Activated CD8-positive, alpha-beta T cell treated with anti-CD3 and anti-CD28 coated beads for 36 hours (primary cell): Measurements from ENCODE around the gene SFRP4. TPM values are rescaled to one million over a fixed set of nuclear protein-coding genes. Genes with fewer than 3 reads are reported as not detected.

ENCODE experiments used
- ATAC-seq: fragments of 200-7000 bp; cut with Tn5 transposase; one replicate; pipeline ENCODE4 v1.10.0; 2021; ENCODE audit warnings: mild to moderate bottlenecking, moderate library complexity
- CTCF ChIA-PET: fragments of 350-600 bp; sonication (Branson Sonifier 250); formaldehyde crosslinking; loops from one replicate; lab custom pipeline; 2021; ENCODE audit warnings: antibody characterized with exemption; lab: Charles Lee
- POLR2A ChIA-PET: fragments of 350-600 bp; sonication (Branson Sonifier 250); formaldehyde crosslinking; loops from one replicate; lab custom pipeline; 2021; ENCODE audit warnings: antibody characterized with exemption; lab: Charles Lee
- DNase-seq: peaks from one replicate; pipeline ENCODE4 v3.0.0-alpha.2; 2020
- H3K27ac Mint-ChIP-seq: one replicate; pipeline ENCODE4 v1.8.0; 2021; ENCODE audit warnings: mild to moderate bottlenecking, mixed read lengths
- H3K27me3 Mint-ChIP-seq: one replicate; pipeline ENCODE4 v1.8.0; 2021; ENCODE audit warnings: mixed read lengths
- H3K36me3 Mint-ChIP-seq: one replicate; pipeline ENCODE4 v1.8.0; 2021; ENCODE audit warnings: low read depth, mixed read lengths
- H3K4me1 Mint-ChIP-seq: one replicate; pipeline ENCODE4 v1.8.0; 2021; ENCODE audit warnings: low read depth, mixed read lengths
- H3K4me3 Mint-ChIP-seq: one replicate; pipeline ENCODE4 v1.8.0; 2021; ENCODE audit warnings: mild to moderate bottlenecking, moderate library complexity, mixed read lengths
- H3K9me3 Mint-ChIP-seq: one replicate; pipeline ENCODE4 v1.8.0; 2021; ENCODE audit warnings: mixed read lengths
- intact Hi-C: fragments of 100-400 bp; cut with micrococcal nuclease; formaldehyde crosslinking; loops from one replicate; pipeline ENCODE4 v1.10.0; 2022
- total RNA-seq, 2 experiments: library from RNA; stranded (reverse); gene quantifications; one replicate each; pipeline ENCODE4 v1.2.3, GENCODE V29; 2021
- TF ChIP-seq, protein P1 (sequence below): fragments of 200-600 bp; IDR thresholded peaks from one replicate; pipeline ENCODE4 v1.8.0; 2022; ENCODE audit warnings: antibody characterized with exemption, mild to moderate bottlenecking

Gene SFRP4
- total RNA-seq, 2 experiments from 2014 or later: not detected

GRCh38 chr7:37928878-37929277, 12.3 kb upstream of the SFRP4 start:
- Mint-ChIP-seq H3K4me1 (no peaks in the 10 kb centered on the region), H3K27me3 (peaks cover 2% of the 10 kb centered on the region), H3K36me3 (no peaks in the 10 kb centered on the region), H3K4me3 (no peak overlapping the region), H3K9me3 (peaks cover 4% of the 10 kb centered on the region), H3K27ac (no peak overlapping the region)
- DNase-seq: no peak
- no peak for ATAC-seq
- intact Hi-C loops: no loop called here
- POLR2A ChIA-PET: no interaction called here
- TF ChIP-seq, protein P1, sequence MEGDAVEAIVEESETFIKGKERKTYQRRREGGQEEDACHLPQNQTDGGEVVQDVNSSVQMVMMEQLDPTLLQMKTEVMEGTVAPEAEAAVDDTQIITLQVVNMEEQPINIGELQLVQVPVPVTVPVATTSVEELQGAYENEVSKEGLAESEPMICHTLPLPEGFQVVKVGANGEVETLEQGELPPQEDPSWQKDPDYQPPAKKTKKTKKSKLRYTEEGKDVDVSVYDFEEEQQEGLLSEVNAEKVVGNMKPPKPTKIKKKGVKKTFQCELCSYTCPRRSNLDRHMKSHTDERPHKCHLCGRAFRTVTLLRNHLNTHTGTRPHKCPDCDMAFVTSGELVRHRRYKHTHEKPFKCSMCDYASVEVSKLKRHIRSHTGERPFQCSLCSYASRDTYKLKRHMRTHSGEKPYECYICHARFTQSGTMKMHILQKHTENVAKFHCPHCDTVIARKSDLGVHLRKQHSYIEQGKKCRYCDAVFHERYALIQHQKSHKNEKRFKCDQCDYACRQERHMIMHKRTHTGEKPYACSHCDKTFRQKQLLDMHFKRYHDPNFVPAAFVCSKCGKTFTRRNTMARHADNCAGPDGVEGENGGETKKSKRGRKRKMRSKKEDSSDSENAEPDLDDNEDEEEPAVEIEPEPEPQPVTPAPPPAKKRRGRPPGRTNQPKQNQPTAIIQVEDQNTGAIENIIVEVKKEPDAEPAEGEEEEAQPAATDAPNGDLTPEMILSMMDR: no peak
- CTCF ChIA-PET: interaction anchor here (0.8 to 1.0 kb wide), 2 partner anchors 11 to 714 kb away, joined by 3 read pairs; no protein-coding TSS in a partner anchor

- no peak for DNase-seq
- ChIA-PET POLR2A (no interaction called here), CTCF (interaction anchor here (0.8 to 1.0 kb wide), 2 partner anchors 10 to 715 kb away, joined by 3 read pairs; no protein-coding TSS in a partner anchor)
- Mint-ChIP-seq H3K9me3 (peaks cover 4% of the 10 kb centered on the region), H3K36me3 (no peaks in the 10 kb centered on the region), H3K27me3 (peaks cover 9% of the 10 kb centered on the region), H3K27ac (no peak overlapping the region), H3K4me3 (no peak overlapping the region), H3K4me1 (no peaks in the 10 kb centered on the region)
- intact Hi-C loops: no loop called here
- TF ChIP-seq, protein P1: no peak
- ATAC-seq: no peak
These were observed 11.3 kb upstream of the SFRP4 start for GRCh38 chr7:37927773-37928444.

DNA sequence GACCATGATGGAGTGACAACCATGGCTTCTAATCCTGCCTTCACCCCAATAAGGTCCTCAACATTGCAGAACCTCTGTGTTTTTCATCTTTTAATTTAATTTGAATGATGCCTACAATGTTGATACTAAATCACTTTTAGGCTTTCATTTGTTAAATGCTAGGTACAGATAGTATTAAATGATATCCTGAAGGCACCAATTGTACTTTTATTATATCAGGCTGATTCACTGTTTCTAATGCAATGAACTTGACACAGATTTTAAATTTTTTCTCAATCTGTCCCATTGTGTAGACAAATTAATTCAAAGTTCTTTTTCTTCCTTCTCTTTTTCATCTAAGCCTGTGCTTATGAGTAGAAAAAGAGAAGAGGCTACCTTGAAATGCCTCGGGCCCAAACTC, 9.0 kb upstream of the SFRP4 start:
- peaks cover 4% of the 10 kb centered on the region for H3K9me3 Mint-ChIP-seq
- CTCF ChIA-PET: no interaction called here
- intact Hi-C loops: no loop called here
- H3K4me1 Mint-ChIP-seq: peaks cover 4% of the 10 kb centered on the region
- H3K36me3 Mint-ChIP-seq: no peaks in the 10 kb centered on the region
- H3K4me3 Mint-ChIP-seq: no peak overlapping the region
- POLR2A ChIA-PET: no interaction called here
- TF ChIP-seq, protein P1: no peak
- DNase-seq (no peak), ATAC-seq (no peak)
- no peak overlapping the region for H3K27ac Mint-ChIP-seq
- H3K27me3 Mint-ChIP-seq: peaks cover 19% of the 10 kb centered on the region

GRCh38 chr7:37924491-37925041, 7.9 kb upstream of the SFRP4 start:
- intact Hi-C loops: no loop called here
- ATAC-seq (no peak), DNase-seq (no peak)
- TF ChIP-seq, protein P1: no peak
- peaks cover 4% of the 10 kb centered on the region for H3K9me3 Mint-ChIP-seq
- H3K36me3 Mint-ChIP-seq: no peaks in the 10 kb centered on the region
- POLR2A ChIA-PET: no interaction called here
- H3K27ac Mint-ChIP-seq: no peak overlapping the region
- H3K4me1 Mint-ChIP-seq: peaks cover 9% of the 10 kb centered on the region
- CTCF ChIA-PET: no interaction called here
- H3K4me3 Mint-ChIP-seq: no peak overlapping the region
- peaks cover 30% of the 10 kb centered on the region for H3K27me3 Mint-ChIP-seq

- Mint-ChIP-seq H3K27me3 (peaks cover 35% of the 10 kb centered on the region), H3K36me3 (no peaks in the 10 kb centered on the region), H3K4me3 (no peak overlapping the region), H3K9me3 (peaks cover 4% of the 10 kb centered on the region), H3K4me1 (peaks cover 9% of the 10 kb centered on the region), H3K27ac (no peak overlapping the region)
- TF ChIP-seq, protein P1: no peak
- ATAC-seq (no peak), DNase-seq (no peak)
- ChIA-PET CTCF (no interaction called here), POLR2A (no interaction called here)
- intact Hi-C loops: no loop called here
These were observed 7.4 kb upstream of the SFRP4 start for GRCh38 chr7:37923996-37924395.
